ENCODE results near the gene PPP6R3.

DNA sequence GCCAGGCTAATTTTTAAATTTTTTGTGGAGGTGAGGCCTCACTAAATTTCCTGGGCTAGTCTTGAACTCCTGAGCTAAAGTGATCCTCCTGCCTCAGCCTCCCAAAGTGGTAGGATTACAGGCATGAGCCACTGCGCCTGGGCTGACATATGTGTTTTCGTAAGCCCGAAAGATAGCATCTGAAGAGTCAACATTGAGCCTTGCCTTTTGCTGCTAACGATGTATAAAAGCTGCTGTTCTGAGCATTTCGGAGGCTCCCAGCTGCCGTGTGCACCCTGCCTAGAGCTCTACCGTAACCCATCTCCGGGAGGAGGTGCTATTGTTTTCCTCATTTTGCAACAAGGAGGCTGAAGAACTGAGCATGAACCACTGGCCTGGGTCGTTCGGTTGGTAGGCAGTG, 18.1 kb upstream of the PPP6R3 start:
- TF ChIP-seq SP4 (IDR thresholded peaks at IDR 0.05; ENCODE audit: low read length): no peak
- TF ChIP-seq, protein P1, sequence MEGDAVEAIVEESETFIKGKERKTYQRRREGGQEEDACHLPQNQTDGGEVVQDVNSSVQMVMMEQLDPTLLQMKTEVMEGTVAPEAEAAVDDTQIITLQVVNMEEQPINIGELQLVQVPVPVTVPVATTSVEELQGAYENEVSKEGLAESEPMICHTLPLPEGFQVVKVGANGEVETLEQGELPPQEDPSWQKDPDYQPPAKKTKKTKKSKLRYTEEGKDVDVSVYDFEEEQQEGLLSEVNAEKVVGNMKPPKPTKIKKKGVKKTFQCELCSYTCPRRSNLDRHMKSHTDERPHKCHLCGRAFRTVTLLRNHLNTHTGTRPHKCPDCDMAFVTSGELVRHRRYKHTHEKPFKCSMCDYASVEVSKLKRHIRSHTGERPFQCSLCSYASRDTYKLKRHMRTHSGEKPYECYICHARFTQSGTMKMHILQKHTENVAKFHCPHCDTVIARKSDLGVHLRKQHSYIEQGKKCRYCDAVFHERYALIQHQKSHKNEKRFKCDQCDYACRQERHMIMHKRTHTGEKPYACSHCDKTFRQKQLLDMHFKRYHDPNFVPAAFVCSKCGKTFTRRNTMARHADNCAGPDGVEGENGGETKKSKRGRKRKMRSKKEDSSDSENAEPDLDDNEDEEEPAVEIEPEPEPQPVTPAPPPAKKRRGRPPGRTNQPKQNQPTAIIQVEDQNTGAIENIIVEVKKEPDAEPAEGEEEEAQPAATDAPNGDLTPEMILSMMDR (IDR thresholded peaks at IDR 0.05; ENCODE audit: control extremely low read depth in 1 of 3, insufficient read depth in 1 of 3, low read depth in 1 of 3, low read length in 3 of 3): no peak
- no peak for TF ChIP-seq TAF1 (IDR thresholded peaks at IDR 0.05; ENCODE audit: low read depth, low read length)
- TF ChIP-seq POLR2AphosphoS5 (IDR thresholded peaks at IDR 0.05; ENCODE audit: low read depth, low read length): no peak
- no peak for TF ChIP-seq BRCA1 (IDR thresholded peaks at IDR 0.05; ENCODE audit: low read depth, low read length)
- TF ChIP-seq TAF7 (optimal IDR thresholded peaks at IDR 0.05; ENCODE audit: borderline replicate concordance, low read depth, low read length): no peak
- TF ChIP-seq EZH2 (IDR thresholded peaks at IDR 0.05; ENCODE audit: low read depth, low read length, severe bottlenecking): no peak
- no peak for TF ChIP-seq FOSL1 (IDR thresholded peaks at IDR 0.05; ENCODE audit: insufficient read depth, low read depth, low read length)
- no peak for TF ChIP-seq ZNF274 (IDR thresholded peaks at IDR 0.05; ENCODE audit: borderline replicate concordance, extremely low read depth, low read length)
- no peak for TF ChIP-seq YY1 (IDR thresholded peaks at IDR 0.05; ENCODE audit: low read depth, low read length)
